Stimulated activated CD4-positive, alpha-beta T cell treated with anti-CD3 and anti-CD28 coated beads, Interleukin-15, amount 100 ng/mL, for 1 hour (primary cell): ENCODE data around the gene GRIA1.

Experiments
- DNase-seq, 2 donors: peaks; one replicate each; pipeline ENCODE4 v3.0.0-alpha.2; 2020; ENCODE audit warnings: low read depth in 1 of 2, low spot score in 1 of 2

The GRIA1 gene

GRCh38 chr5:153775923-153776322 lies 285.5 kb downstream of the GRIA1 start:
- no peak for DNase-seq

DNA sequence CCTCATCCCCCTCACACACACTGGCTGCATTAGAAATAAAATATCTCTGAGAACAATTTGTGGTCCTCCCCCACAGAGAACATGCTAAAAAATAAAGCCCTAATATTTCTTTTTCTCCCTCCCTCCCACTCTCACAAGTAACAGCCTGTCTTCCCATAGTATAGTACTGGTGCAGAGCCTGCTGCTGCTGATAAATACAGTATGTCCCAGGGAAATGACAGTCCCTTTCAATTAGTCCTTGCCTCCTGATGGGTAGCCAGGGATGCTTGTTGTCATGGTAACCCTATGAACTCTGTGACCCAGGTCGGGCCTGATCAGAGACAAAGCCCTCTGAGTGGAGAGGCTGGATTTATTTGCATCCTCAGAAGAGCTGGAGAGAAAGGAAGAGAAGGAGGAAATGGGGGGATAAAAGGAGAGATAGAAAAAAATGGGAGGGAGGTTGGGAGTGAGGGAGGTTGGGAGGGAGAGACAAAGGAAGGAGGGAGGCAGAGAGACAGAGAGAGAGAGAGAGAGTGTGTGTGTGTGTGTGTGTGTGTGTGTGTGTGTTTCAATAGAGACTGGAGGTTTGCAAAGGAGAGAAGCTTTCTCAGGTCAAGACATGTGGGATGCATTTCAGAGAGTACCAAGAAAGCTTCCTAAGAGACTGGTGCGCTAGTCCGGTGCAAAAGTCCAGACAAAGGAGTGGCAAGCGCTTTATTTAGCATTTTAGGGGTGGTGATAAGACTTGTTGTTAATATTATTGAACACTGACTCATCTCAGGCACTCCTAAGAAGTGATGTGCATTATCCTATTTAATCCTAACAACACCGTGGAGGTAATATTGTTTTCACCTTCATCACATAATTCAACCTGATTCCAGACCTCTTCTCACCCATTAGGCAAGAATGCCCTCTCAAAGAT lies 287.5 kb downstream of the GRIA1 start:
- no peak for DNase-seq

DNA sequence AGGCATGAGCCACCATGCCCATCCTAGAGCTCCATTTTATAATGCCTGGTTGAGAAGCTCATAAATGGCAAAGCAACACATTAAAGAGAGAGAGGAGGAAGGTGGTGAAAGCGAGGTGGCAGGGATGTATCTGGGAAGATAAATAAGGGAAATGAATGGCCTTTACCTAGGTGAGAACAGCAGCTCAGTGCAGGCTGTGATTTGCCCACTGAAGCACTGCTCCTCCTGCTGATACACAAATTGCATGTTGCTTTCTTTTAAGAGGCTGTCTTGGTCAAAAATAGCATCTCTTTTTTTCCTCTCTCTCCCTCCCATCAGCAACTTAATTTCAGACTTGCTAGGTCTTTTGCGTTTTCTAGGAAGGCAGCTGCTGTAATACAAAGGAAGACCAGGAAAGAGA lies 289.4 kb downstream of the GRIA1 start:
- DNase-seq = no peak

DNA sequence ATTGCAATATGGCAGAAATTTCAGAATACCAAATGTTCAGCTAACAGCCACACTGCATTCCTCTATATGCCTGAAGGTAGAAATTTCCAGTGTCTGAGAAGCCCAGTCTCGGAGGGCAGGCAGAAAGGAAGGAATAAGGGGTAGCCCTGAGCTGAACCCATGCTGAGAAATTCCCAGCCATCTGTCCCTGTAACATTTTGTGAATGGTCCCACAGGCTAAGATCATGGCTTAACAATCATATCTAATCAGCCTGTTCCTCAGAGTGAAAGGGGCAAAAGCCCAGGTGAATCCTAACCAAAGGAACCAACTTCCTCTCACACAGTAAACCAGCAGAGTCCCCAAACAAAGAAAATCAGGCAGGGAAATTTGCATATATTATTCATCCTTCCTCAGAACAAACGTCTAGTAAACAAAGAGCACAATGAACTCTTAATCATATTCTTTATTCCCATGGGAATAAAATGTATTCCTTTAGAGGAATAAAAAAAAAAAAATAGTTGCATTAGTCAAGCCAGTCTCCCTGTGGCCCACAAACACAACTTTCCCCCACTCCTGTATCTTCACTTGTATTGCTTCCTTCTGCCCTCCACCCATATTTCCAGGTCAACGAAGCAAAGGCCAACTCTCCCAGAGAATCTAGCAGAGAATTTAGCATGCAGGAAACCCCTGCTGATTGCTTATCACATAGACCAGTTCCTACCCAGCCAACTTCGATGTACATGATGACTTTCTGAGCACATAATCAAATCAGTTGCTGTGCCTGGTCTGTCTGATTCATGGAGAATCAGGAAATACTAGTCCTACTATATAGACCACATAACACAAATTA lies 290.6 kb downstream of the GRIA1 start:
- DNase-seq = no peak

DNA sequence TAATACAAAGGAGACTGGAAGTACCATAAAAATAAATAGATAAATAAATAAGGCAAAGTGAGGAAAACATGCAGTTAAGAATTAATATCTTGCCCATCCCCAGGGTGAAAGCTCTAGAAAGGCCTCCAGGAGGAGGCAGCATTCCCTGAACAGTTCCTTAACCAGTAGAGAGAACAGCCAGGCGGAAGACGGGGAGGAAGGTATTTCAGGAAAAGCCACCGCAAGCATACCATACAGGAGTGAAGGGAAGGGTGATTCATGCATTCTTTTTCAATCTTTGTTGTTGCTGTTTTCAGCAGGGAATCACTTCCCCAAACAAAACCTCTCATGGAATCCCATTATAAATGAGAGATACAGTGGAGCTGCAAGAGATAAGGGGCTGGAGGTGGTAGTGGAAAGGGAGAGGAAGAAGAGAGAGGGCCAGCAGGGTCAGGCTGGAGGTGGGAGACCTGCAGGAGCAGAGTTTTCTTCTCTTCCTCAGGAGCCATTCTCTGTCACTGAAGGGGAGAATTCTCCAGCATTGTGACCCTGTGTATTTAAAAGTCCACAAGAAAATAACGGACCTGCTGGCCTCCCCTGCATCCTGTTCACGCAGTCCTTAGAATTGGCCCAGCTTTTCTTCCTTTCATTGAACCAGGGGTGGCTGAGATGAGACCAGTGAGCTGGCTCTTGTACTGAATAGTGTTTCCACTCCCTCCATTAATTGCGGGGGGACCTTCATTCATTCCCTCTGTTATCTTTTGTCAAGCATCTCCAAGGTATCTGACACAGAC lies 292.3 kb downstream of the GRIA1 start:
- no peak for DNase-seq

- DNase-seq = no peak
These were observed 292.8 kb downstream of the GRIA1 start for GRCh38 chr5:153783362-153783658.

GRCh38 chr5:153784277-153784676 lies 293.8 kb downstream of the GRIA1 start:
- no peak for DNase-seq

- no peak for DNase-seq
These were observed 300.9 kb downstream of the GRIA1 start for GRCh38 chr5:153791339-153791738.

DNA sequence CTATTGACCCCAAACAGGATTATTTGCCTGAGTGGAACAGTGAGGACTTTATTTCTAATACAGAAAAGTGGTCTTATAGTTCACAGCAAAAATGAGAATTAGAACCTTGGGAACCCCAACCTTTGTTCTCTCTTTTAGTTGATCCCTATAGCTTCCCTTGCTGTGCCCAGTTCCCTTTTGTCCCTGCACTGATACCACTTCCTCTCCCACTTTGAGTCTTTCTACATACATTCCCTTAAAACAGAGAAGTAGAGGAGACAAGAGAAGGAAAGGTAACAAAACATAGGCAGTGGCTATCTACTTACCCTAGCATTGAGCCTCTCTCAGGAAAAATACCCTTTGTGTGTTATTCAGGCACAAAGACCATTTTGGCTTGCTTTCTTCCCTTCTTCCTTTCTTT lies 301.8 kb downstream of the GRIA1 start:
- DNase-seq = no peak

- DNase-seq = no peak
These were observed 303.2 kb downstream of the GRIA1 start for GRCh38 chr5:153793699-153794098.

DNA sequence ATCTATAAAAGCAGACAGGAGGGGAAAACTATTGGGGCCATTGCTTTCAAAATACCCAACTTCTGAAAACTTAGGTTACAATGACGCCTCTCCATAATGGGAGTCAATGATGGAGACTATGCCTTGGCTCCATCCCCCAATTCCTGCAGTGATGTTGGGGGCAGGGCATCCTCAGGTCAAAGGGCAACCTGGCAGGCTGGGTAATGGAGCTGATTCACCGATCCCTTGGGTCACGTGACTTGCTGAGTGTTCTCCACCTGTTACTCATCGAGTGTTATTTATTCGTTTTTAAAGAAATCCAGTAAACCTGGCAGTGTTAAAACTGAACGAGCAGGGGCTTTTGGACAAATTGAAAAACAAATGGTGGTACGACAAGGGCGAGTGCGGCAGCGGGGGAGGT lies 303.9 kb downstream of the GRIA1 start:
- no peak for DNase-seq

DNA sequence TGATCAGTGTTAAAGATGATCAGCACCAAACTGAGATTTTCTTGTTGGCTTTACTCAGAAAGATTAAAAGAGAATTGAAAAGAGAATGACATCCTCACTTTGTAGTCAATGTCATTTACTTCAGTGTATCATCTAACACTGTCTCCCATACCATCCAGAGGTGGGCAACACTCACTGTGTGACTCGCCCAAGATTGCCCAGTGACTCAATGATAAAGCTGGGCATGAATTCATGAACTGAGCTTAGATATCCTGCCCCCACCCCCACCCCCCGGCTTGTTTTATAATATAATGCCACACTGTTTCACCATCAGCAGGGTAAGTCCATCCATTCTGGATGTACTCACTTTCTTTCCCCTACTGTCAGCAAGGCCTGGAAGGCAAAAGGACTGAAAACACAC lies 306.1 kb downstream of the GRIA1 start:
- DNase-seq = no peak

DNA sequence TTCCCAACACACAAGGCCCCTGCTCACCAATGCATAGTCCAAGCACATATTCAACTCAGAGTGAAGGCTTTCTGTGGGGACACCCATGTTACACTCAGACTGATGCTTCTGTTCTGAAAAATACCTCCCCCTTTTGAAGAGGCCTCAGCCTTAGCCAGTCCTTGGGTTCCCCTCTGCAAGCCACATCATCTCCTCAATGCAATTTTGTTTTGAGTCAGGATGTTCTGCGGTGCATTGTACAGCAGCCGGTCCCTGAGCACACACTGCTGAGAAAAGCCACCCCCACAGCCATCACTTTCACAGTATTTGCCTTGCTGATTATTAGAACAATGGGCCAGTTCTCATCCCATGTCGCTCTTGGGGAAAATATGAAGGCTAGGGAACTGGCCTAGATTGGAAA lies 307.0 kb downstream of the GRIA1 start:
- DNase-seq = no peak

DNA sequence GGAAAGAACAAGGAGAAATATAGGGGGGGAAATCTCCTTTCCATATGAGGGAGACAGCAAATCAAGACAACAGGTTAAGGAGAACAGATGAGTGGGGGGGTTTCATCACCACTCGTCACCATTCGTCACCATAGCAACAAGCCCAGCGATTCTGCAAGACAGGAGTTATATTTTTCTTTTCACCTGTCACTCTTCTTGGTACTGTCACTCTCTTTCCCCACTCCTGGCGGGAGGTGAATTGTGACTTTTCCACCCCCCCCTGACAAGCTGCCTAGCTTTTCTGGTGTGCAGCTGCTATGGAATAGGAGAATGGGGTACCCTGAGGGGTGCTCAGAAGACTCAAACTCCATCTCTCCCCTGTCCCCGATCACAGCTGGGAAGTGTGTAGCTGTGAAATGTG lies 308.4 kb downstream of the GRIA1 start:
- DNase-seq = no peak

GRCh38 chr5:153799466-153799865 lies 309.0 kb downstream of the GRIA1 start:
- no peak for DNase-seq

DNA sequence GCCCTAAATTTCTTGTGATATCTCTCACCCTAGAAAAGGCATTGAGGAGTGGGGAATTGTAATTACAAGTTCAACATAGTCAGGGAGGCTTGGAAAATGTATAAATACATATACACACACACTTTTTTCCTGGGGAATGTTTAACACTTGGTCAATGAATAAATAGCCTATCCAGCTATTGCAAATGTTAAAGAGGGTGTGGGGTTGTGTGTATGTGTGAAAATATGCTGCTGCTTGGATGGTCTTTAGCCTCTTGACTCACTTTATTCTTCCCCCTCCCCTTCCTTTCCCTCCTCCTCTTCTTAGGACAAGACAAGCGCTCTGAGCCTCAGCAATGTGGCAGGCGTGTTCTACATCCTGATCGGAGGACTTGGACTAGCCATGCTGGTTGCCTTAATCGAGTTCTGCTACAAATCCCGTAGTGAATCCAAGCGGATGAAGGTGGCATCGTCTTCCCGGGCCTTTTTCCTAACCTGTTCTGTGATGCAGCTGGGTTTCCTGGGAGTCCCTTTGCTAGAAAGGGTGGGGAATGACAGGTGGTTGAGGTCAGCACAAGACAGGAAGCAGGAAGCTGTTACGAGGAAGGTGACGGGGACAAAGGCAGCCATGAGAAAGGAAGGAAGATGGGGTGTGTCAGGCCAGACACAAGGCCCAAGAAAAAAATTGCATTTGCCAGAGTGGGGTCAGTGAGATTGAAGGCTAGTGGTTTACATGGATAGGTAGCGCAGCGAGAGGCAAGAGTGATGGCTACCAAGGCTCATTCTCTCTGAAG lies 311.8 kb downstream of the GRIA1 start:
- DNase-seq = no peak

GRCh38 chr5:153807801-153808200 lies 317.3 kb downstream of the GRIA1 start:
- no peak for DNase-seq

DNA sequence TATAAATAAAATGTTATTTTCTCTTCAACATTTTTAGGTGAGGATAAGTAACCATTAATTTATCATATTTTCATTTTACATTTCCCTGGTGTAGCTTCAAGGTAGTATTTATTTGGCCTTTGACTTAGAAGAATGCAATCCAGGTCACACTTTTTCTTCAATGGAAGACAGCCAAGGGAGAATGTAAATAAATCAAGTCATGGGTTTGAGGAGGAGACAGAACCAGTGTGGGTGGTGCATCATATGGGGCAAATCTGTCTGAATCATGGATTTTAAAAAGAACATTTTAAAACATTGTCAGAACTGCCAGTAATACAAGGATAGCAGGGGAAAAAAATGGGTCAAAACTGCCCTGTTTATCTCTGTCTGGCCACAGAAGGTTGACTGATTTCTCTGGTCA lies 318.7 kb downstream of the GRIA1 start:
- no peak for DNase-seq

DNA sequence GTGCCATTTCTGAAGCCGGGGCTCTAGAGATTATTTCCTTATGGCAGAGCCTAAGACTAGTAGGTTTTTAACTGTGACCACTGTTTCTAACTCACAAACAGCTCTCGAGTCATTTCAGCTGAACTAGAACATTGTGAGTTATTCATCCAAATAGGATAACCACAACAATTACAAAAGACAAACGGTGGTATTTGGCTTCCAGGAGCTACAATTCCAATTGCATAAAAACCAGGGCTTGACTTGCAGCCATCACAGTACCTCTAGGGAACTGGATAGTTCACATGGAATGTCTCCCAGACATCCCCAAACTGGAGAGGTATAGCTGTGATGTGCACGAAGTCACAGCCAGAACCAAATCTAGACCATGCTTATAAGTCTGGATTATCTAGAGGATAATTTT lies 323.4 kb downstream of the GRIA1 start:
- DNase-seq = no peak

- no peak for DNase-seq
These were observed 326.4 kb downstream of the GRIA1 start for GRCh38 chr5:153816870-153817269.

- no peak for DNase-seq
These were observed 328.2 kb downstream of the GRIA1 start for GRCh38 chr5:153818626-153819025.
